HCT116 (cell line): ENCODE measurements around the gene TSPYL2. TPM values are rescaled to one million over a fixed set of nuclear protein-coding genes. Genes with fewer than 3 reads are reported as not detected.
A peak's percentile ranks its signal among the peaks of the same experiment; 100 is the strongest.

Experiments
- ATAC-seq: fragments of 200-7000 bp; cut with Tn5 transposase; 2 replicates; pipeline ENCODE4 v1.9.1; 2020; ENCODE audit warnings: mild to moderate bottlenecking, moderate library complexity
- BruUV-seq: library from RNA; stranded (reverse); fragments of 400-500 nt; replicated peaks from 2 replicates; lab custom pipeline; 2021; lab: Mats Ljungman, UMichigan
- CTCF ChIA-PET: fragments of 300-600 bp; sonication (Branson Sonifier 250); formaldehyde crosslinking; loops from one replicate; lab custom pipeline; 2021; ENCODE audit warnings: antibody characterized with exemption; lab: Charles Lee
- POLR2A ChIA-PET: fragments of 300-600, 350-600 bp; sonication (Branson Sonifier 250); formaldehyde crosslinking; loops from one replicate; lab custom pipeline; 2021; ENCODE audit warnings: antibody characterized with exemption; lab: Charles Lee
- RAD21 ChIA-PET, 2 experiments: fragments of 300-600 bp; sonication (Branson Sonifier 250); formaldehyde crosslinking; loops; one replicate each; lab custom pipeline; 2023; ENCODE audit warnings: low total read pairs in 2 of 2; ENCODE audit not compliant: uncharacterized antibody in 2 of 2, unreplicated experiment in 2 of 2, low non-redundant PET in 1 of 2; lab: Charles Lee
- DNase-seq: peaks from one replicate; pipeline ENCODE4 v3.0.0-alpha.2; 2010; ENCODE audit warnings: low read depth, low spot score
- H2AFZ ChIP-seq: fragments of 200-600 bp; shearing (Covaris generic), sonication (generic); 2 replicates; pipeline ENCODE4 v1.6.1; 2017; ENCODE audit warnings: low read depth, mixed run types, mixed read lengths, antibody characterized with exemption, low read length; ENCODE audit not compliant: poor library complexity, severe bottlenecking
- H3K27ac ChIP-seq: 2 replicates; pipeline ENCODE4 v1.5.1; 2012; ENCODE audit warnings: low read depth, low read length
- H3K27me3 ChIP-seq: fragments of 200-600 bp; sonication (generic); 2 replicates; pipeline ENCODE4 v1.6.1; 2016; ENCODE audit warnings: mixed run types, low read length, mixed read lengths; ENCODE audit not compliant: insufficient read depth
- H3K36me3 ChIP-seq, 2 experiments: fragments of 200-500 bp in 1 of 2; fragments of 200-600 bp in 1 of 2; sonication (Bioruptor generic) in 1 of 2; sonication (generic) in 1 of 2; 2 replicates each; pipeline versions ENCODE4 v1.5.1 to v1.6.1; 2014 to 2016; ENCODE audit warnings: low read length in 2 of 2, inconsistent platforms in 1 of 2, mixed read lengths in 1 of 2, mixed run types in 1 of 2; ENCODE audit not compliant: insufficient read depth in 2 of 2, control insufficient read depth in 1 of 2
- H3K4me1 ChIP-seq, 2 experiments: fragments of 200-600 bp in 1 of 2; sonication (generic) in 1 of 2; 2 replicates each; pipeline versions ENCODE4 v1.5.1 to v1.6.1; 2012 to 2017; ENCODE audit warnings: low read length in 2 of 2, inconsistent platforms in 1 of 2, mild to moderate bottlenecking in 1 of 2, mixed read lengths in 1 of 2, mixed run types in 1 of 2, moderate library complexity in 1 of 2; ENCODE audit not compliant: insufficient read depth in 2 of 2, control insufficient read depth in 1 of 2
- H3K4me2 ChIP-seq: fragments of 200-600 bp; sonication (generic); 2 replicates; pipeline ENCODE4 v1.6.1; 2017; ENCODE audit warnings: mixed run types, low read length, mixed read lengths
- H3K4me3 ChIP-seq, 2 experiments: fragments of 200-600 bp in 1 of 2; sonication (generic) in 1 of 2; replicated peaks in 1 of 2; 2 replicates each; pipeline ENCODE4 v1.5.1; 2011 to 2016; ENCODE audit warnings: low read length in 2 of 2, control low read depth in 1 of 2, low read depth in 1 of 2, mild to moderate bottlenecking in 1 of 2, mixed read lengths in 1 of 2, mixed run types in 1 of 2
- H3K79me2 ChIP-seq: fragments of 200-600 bp; sonication (generic); 2 replicates; pipeline ENCODE4 v1.6.1; 2017; ENCODE audit warnings: mild to moderate bottlenecking, mixed run types, low read length, moderate library complexity, mixed read lengths; ENCODE audit not compliant: insufficient read depth
- H3K9ac ChIP-seq: fragments of 200-600 bp; sonication (generic); 2 replicates; pipeline ENCODE4 v1.6.1; 2016; ENCODE audit warnings: low read length, mixed read lengths
- H3K9me2 ChIP-seq: fragments of 200-600 bp; sonication (generic), shearing (Covaris generic); 2 replicates; pipeline ENCODE4 v1.6.1; 2017; ENCODE audit warnings: mixed run types, mild to moderate bottlenecking, moderate library complexity; ENCODE audit not compliant: insufficient read depth
- H3K9me3 ChIP-seq, 2 experiments: fragments of 200-500 bp in 1 of 2; fragments of 200-600 bp in 1 of 2; sonication (Bioruptor generic) in 1 of 2; sonication (generic) in 1 of 2; 2 replicates each; pipeline ENCODE4 v1.6.1; 2014 to 2017; ENCODE audit warnings: low read length in 2 of 2, mixed read lengths in 2 of 2, inconsistent platforms in 1 of 2, low read depth in 1 of 2, mild to moderate bottlenecking in 1 of 2, mixed run types in 1 of 2, moderate library complexity in 1 of 2; ENCODE audit not compliant: control insufficient read depth in 1 of 2, insufficient read depth in 1 of 2
- H4K20me1 ChIP-seq: fragments of 200-600 bp; sonication (generic), shearing (Covaris generic); 2 replicates; pipeline ENCODE4 v1.6.1; 2017; ENCODE audit warnings: mixed run types, mild to moderate bottlenecking, moderate library complexity; ENCODE audit not compliant: insufficient read depth
- CEBPB ChIP-seq: IDR thresholded peaks from 2 replicates; pipeline ENCODE4 v1.6.1; 2012; ENCODE audit warnings: low read depth
- EGR1 ChIP-seq: IDR thresholded peaks from 2 replicates; pipeline ENCODE4 v1.6.1; 2012; ENCODE audit warnings: low read depth
- ELF1 ChIP-seq: IDR thresholded peaks from 2 replicates; pipeline ENCODE4 v1.6.1; 2012; ENCODE audit warnings: low read depth, borderline replicate concordance
- EZH2 ChIP-seq: fragments of 200-600 bp; sonication (generic); IDR thresholded peaks from 2 replicates; pipeline ENCODE4 v1.6.1; 2017; ENCODE audit warnings: antibody characterized with exemption, mixed run types
- JUND ChIP-seq: IDR thresholded peaks from 2 replicates; pipeline ENCODE4 v1.6.1; 2012
- POLR2A ChIP-seq: IDR thresholded peaks from 2 replicates; pipeline ENCODE4 v1.7.0; 2011; ENCODE audit warnings: borderline replicate concordance; ENCODE audit not compliant: insufficient read depth, insufficient read length; ENCODE audit errors: extremely low read depth
- POLR2AphosphoS5 ChIP-seq: IDR thresholded peaks from 2 replicates; pipeline ENCODE4 v1.6.1; 2011; ENCODE audit warnings: mild to moderate bottlenecking, low read depth, low read length, moderate library complexity
- RAD21 ChIP-seq: IDR thresholded peaks from 2 replicates; pipeline ENCODE4 v1.6.1; 2012; ENCODE audit warnings: low read depth, mild to moderate bottlenecking
- SIN3A ChIP-seq: IDR thresholded peaks from 2 replicates; pipeline ENCODE4 v1.6.1; 2012; ENCODE audit warnings: low read depth
- SP1 ChIP-seq: IDR thresholded peaks from 2 replicates; pipeline ENCODE4 v1.6.1; 2012; ENCODE audit warnings: low read depth
- SRF ChIP-seq: IDR thresholded peaks from 2 replicates; pipeline ENCODE4 v1.6.1; 2012; ENCODE audit warnings: low read depth
- ZNF274 ChIP-seq: fragments of 200-500 bp; sonication (Bioruptor generic); IDR thresholded peaks from 2 replicates; pipeline ENCODE4 v1.6.1; 2014; ENCODE audit warnings: mild to moderate bottlenecking, low read depth, low read length, inconsistent platforms
- intact Hi-C: fragments of 100-400 bp; cut with micrococcal nuclease; formaldehyde crosslinking; loops from 2 replicates; pipeline ENCODE4 v1.10.0; 2022
- total RNA-seq: library from RNA; stranded (reverse); gene quantifications from one replicate; pipeline ENCODE4 v1.2.1, GENCODE V29; 2021; ENCODE audit not compliant: unreplicated experiment
- TF ChIP-seq, protein P1 (sequence below): IDR thresholded peaks from 2 replicates; pipeline ENCODE4 v1.6.1; 2012; ENCODE audit warnings: low read depth

TSPYL2 gene
- total RNA-seq, 1 experiment from 2014 or later, result 19.2 TPM

DNA sequence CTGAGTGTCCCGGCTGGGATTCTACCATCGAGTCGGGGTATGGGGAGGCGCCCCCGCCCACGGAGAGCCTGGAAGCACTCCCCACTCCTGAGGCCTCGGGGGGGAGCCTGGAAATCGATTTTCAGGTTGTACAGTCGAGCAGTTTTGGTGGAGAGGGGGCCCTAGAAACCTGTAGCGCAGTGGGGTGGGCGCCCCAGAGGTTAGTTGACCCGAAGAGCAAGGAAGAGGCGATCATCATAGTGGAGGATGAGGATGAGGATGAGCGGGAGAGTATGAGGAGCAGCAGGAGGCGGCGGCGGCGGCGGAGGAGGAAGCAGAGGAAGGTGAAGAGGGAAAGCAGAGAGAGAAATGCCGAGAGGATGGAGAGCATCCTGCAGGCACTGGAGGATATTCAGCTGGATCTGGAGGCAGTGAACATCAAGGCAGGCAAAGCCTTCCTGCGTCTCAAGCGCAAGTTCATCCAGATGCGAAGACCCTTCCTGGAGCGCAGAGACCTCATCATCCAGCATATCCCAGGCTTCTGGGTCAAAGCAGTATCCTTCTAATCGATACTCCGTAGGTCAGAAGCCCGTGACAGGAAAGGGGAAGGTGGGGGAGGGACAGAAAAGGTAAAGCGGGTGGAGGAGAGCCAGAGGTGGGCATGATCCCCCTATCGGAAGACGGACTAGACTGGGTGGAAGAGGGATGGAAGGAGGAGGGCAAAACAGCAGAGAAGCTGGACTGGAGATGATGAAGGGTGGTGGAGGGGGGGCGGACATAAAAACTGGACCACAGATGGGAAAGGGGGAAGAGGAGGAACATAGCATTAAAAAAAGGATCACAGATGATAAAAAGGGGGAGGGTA lies 828 bp downstream of the TSPYL2 start:
- intact Hi-C loops, result no loop called here
- CTCF ChIA-PET, result no interaction called here
- ATAC-seq (no peak), DNase-seq (no peak)
- H3K27ac ChIP-seq, result peak overlapping the region; percentile 51; the same call in 1 of the 2 replicates
- POLR2A ChIA-PET, result interaction anchor here (1.3 to 1.5 kb wide), 5 partner anchors 10 to 142 kb away, joined by 3 to 25 read pairs (median 5); partner anchors contain the start of gene KANTR
- no peaks in the 10 kb centered on the region for H3K9me3 ChIP-seq
- H3K9me2 ChIP-seq, result no peaks in the 10 kb centered on the region
- H3K9ac ChIP-seq, result peak overlapping the region; percentile 84
- H3K79me2 ChIP-seq, result peaks cover 8% of the 10 kb centered on the region; the same call in 1 of the 2 replicates
- TSS peak; percentile 44 for BruUV-seq
- peaks cover 0 to 7% of the 10 kb centered on the region in 2 experiments; a peak in 1 of 4 replicates for H3K4me1 ChIP-seq
- peaks cover 0 to 10% of the 10 kb centered on the region in 2 experiments; a peak in 1 of 4 replicates for H3K36me3 ChIP-seq
- H3K27me3 ChIP-seq, result no peaks in the 10 kb centered on the region
- no peaks in the 10 kb centered on the region for H4K20me1 ChIP-seq
- TF ChIP-seq SIN3A (no peak), ZNF274 (no peak), SRF (no peak), SP1 (no peak), JUND (no peak), ELF1 (no peak), RAD21 (no peak), EGR1 (no peak), EZH2 (no peak), POLR2AphosphoS5 (no peak), POLR2A (no peak), CEBPB (no peak)
- TF ChIP-seq, protein P1, sequence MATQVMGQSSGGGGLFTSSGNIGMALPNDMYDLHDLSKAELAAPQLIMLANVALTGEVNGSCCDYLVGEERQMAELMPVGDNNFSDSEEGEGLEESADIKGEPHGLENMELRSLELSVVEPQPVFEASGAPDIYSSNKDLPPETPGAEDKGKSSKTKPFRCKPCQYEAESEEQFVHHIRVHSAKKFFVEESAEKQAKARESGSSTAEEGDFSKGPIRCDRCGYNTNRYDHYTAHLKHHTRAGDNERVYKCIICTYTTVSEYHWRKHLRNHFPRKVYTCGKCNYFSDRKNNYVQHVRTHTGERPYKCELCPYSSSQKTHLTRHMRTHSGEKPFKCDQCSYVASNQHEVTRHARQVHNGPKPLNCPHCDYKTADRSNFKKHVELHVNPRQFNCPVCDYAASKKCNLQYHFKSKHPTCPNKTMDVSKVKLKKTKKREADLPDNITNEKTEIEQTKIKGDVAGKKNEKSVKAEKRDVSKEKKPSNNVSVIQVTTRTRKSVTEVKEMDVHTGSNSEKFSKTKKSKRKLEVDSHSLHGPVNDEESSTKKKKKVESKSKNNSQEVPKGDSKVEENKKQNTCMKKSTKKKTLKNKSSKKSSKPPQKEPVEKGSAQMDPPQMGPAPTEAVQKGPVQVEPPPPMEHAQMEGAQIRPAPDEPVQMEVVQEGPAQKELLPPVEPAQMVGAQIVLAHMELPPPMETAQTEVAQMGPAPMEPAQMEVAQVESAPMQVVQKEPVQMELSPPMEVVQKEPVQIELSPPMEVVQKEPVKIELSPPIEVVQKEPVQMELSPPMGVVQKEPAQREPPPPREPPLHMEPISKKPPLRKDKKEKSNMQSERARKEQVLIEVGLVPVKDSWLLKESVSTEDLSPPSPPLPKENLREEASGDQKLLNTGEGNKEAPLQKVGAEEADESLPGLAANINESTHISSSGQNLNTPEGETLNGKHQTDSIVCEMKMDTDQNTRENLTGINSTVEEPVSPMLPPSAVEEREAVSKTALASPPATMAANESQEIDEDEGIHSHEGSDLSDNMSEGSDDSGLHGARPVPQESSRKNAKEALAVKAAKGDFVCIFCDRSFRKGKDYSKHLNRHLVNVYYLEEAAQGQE, result no peak
- RAD21 ChIA-PET, result no interaction called here
- H2AFZ ChIP-seq, result no peak overlapping the region
- peak overlapping the region; percentile 63 to 70 for H3K4me3 ChIP-seq
- H3K4me2 ChIP-seq, result peak overlapping the region; percentile 84
